DMS 273 (cell line): ENCODE measurements around the gene PIGO.

Source experiments
- DNase-seq: peaks from one replicate; lab custom pipeline; 2025; ENCODE audit not compliant: unreplicated experiment; lab: John Stamatoyannopoulos, UW

The PIGO gene

DNA sequence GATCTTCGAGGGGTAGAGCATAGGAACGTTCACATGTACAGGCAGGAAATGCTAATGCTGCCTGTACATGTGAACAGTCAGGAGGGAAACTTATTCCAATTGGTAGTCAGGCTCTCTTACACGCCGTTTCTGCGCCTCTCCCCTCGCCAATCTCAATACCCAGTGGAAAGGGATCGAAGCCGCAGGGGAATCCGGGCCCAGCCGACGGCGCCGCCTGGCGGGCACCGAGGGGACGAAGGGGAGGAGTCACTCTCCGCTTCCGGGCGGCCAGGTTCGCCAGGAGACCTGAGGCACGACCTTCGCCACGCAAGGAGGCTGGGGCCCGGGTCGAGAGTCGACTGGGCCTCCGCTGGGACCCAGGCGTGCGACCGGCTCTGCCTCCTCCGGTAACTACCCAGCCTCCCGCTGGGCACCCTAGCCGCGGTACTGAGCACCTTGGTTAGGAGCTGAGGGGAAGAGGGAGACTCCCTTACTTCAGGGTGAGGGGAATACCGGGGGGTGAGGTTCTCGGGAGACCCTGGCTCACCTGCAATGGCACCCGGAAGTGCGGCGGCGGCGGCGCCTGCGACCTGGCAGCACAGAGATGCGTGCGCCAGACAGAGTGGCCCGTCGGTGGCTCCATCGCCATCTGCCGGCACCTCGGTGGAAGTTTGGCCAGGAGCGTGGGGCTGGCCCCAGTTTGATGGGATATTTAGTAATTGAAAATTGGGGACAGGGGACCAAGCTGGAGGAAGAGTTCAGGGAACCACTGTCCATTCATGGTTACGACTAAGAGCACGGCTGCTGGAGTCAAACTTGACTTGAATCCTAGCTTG, at the start of gene PIGO:
PIGO (minus strand) TSS at position 557 of the 815 bp plus-strand sequence. CDS start 1,026 bp downstream, outside the sequence.
- DNase-seq, result peak; percentile 93

- no peak for DNase-seq
These were observed 45.6 kb upstream of the PIGO start for GRCh38 chr9:35142037-35142436.

DNA sequence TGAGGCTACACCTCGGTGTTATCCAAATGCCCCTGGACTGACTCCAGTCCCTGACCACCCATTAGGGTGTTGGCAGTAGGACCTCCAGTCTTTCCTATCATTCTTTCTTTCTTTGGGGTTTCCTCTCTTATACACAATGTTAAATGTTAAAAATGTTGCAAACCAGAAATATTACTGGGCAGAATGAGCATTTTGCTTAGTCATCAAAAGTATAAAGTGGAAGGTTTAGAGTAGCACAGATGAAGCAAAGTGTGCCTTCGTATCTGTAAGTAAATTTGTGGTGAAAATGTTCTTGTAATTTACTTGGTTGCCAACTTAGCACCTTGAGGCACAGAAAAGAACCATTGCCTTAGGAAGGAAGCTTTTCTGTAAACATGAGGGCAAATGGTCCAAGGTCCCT, 43.7 kb upstream of the PIGO start:
- DNase-seq, result no peak

GRCh38 chr9:35136866-35137265, 40.5 kb upstream of the PIGO start:
- no peak for DNase-seq

GRCh38 chr9:35135988-35136387, 39.6 kb upstream of the PIGO start:
- no peak for DNase-seq

DNA sequence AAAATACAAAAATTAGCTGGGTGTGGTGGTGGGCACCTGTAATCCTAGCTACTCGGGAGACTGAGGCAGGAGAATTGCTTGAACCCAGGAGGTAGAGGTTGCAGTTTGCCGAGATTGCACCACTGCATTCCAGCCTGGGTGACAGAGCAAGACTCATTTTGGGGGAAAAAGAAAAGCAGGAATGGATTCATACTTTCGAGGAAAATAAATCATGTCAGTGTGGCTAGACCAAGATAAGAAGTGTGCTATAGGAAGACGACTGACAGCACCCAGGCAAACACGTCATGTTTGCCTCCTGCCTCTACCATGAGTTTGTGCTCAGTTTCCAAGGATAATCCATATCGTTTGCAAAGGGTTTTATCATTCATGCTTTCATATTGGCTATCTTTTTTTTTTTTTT, 38.5 kb upstream of the PIGO start:
- no peak for DNase-seq

DNA sequence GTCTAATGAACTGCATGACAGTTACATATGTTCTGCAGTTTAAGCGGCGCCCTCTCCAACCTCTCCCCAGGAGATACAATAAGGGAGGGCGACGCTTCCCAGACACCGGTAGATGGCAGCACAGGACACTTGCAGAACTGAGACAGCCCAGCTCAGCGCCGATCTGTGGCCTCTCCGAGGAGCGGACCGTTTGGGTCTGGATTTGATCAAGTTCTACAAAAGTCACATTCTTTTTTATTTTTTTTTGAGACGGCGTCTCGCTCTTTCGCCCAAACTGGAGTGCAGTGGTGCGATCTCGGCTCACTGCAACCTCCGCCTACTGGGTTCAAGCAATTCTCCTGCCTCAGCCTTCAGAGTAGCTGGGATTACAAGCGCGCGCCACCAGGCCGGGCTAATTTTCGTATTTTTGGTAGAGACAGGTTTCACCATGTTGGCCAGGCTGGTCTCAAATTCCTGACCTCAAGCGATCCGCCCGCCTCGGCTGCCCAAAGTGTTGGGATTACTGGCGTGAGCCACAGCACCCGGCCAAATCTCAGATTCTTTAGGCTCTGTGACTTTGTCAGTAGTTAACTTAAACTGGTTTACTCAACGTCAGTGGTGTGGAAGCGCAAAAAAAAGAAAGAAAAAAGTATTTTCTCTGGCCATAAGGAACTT, 20.6 kb upstream of the PIGO start:
- peak; percentile 96 for DNase-seq

DNA sequence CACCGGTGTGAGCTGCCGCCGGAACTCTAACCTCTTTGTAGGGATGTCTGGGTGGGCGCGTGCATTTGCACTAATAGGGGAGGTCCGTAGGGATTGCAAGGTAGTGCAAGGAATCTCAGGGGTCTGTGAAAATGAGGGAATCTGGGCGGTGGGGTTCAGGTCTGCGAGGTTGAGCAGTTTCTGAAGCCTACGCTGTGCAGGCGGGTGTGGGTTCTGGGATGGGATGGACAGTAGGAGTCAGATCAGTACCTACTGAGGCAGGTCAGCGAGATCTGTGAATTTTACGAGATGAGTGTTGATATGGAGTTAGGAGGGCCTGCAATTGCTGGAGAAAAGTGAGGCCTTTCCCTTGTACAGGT, 20.1 kb upstream of the PIGO start:
- DNase-seq, result no peak

GRCh38 chr9:35115680-35116538, 19.5 kb upstream of the PIGO start, which contains the start of gene ATOSB:
Gene ATOSB, minus strand, starts transcription at chr9:35115862. Its CDS starts 7,588 bp downstream, at chr9:35108274.
- peak; percentile 98 for DNase-seq

- DNase-seq, result peak; percentile 55
These were observed 18.6 kb upstream of the PIGO start for GRCh38 chr9:35114840-35115628.

- peak; percentile 94 for DNase-seq
These were observed 17.9 kb upstream of the PIGO start for GRCh38 chr9:35114113-35114839.

DNA sequence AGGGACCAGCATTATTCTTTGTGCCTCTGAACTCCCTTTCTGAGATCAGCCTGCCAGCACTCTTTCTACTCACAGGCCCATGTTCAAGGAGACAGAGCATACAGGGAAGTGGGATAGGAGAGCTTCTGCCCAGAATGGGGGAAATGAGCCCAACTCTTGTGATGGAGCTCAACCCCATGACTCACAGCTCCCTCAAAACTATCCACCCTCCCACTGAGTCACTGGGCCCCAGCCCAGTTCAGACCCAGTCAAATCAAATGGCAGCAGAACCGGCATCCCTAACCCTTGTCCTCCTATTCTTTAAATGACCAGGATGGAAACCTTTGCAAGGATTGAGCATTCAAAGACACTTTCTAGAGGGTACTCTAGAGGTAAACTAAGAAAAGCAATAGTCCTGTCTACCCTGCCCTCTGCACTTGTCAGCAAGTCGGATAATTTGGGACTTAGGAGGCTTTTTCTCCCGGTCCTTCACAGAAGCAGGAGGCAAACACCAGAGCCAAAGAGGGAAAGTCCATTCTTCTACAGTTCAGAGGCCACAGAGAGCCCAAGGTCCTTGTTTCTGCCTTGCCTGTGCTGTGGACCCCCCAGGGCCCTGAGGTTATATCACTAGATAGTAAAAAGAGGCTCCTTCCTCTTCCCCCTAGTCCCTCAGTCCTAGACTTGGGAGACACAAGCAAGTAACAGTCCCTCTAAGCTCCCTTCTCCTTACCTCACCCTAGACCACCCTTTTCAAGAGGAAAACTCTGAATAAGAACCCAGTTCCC, 16.0 kb upstream of the PIGO start:
- DNase-seq, result no peak

- DNase-seq, result peak; percentile 99
These were observed 14.9 kb upstream of the PIGO start for GRCh38 chr9:35111001-35111933.

- peak; percentile 86 for DNase-seq
These were observed 14.0 kb upstream of the PIGO start for GRCh38 chr9:35110327-35110761.

DNA sequence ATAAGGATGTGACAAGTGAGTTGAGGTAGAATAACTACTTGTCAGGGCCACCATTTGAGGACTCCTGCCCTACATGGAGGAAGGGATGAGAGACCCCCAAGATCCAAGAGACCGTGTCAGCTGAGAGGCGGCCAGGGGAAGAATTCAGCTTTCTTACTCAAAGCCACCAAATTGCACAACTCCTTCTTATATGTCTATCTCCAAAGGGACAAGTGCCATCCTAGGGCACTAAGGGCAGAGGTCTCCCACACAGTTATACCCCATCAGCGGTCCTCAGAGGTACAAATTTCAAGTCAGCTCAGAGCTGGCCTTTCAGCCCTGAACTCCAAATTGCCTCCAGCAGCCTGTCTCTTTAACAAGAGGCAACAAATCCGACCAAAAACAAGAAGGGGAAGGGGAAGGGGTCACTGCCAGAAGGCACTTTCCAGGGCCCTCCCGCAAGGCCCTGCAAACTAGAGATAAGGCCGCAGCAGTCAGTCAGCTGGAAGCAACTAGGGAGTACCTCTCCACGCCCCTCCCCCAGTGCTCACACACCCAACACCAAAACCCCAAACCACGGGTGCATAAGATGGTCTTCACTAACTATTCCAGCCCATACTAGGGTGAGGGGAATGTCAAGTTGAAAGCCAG, 12.7 kb upstream of the PIGO start:
- no peak for DNase-seq

- DNase-seq, result no peak
These were observed 12.1 kb upstream of the PIGO start for GRCh38 chr9:35108461-35108860.
